ENCODE data around the gene RIC8A.

- TF ChIP-seq YY1 (IDR thresholded peaks at IDR 0.05; ENCODE audit: low read depth) (no peak), EGR1 (IDR thresholded peaks at IDR 0.05) (no peak), RAD21 (IDR thresholded peaks at IDR 0.05; ENCODE audit: low read depth) (no peak), EP300 (IDR thresholded peaks at IDR 0.05; ENCODE audit: borderline replicate concordance) (no peak), TCF12 (IDR thresholded peaks at IDR 0.05; ENCODE audit: low read depth) (no peak), TAF1 (IDR thresholded peaks at IDR 0.05; ENCODE audit: low read depth) (no peak), MAX (IDR thresholded peaks at IDR 0.05) (no peak), FOXM1 (IDR thresholded peaks at IDR 0.05; ENCODE audit: borderline replicate concordance, low read depth) (no peak)
These were observed 46.4 kb downstream of the RIC8A start for GRCh38 chr11:253886-254270.

Data from Ishikawa (cell line).